Chondrocyte (in vitro differentiated cells): ENCODE data around the gene SNRNP25. TPM values are rescaled to one million over a fixed set of nuclear protein-coding genes. Genes with fewer than 3 reads are reported as not detected.
A peak's percentile ranks its signal among the peaks of the same experiment; 100 is the strongest.

ENCODE experiments used
- DNase-seq: peaks from one replicate; pipeline ENCODE4 v3.0.0; 2021; ENCODE audit warnings: mixed read lengths, low spot score
- H3K27ac Mint-ChIP-seq: one replicate; pipeline ENCODE4 v1.8.0; 2021; ENCODE audit warnings: mild to moderate bottlenecking, moderate library complexity, mixed read lengths; ENCODE audit not compliant: unreplicated experiment
- H3K27me3 Mint-ChIP-seq: 2 replicates; pipeline ENCODE4 v1.8.0; 2021; ENCODE audit warnings: low read depth, mixed read lengths
- H3K36me3 Mint-ChIP-seq: 2 replicates; pipeline ENCODE4 v1.8.0; 2021; ENCODE audit warnings: low read depth, mixed read lengths
- H3K4me1 Mint-ChIP-seq: 2 replicates; pipeline ENCODE4 v1.8.0; 2021; ENCODE audit warnings: low read depth, mild to moderate bottlenecking, mixed read lengths
- H3K4me3 Mint-ChIP-seq: one replicate; pipeline ENCODE4 v1.8.0; 2021; ENCODE audit warnings: mild to moderate bottlenecking, moderate library complexity, mixed read lengths; ENCODE audit not compliant: unreplicated experiment
- H3K9me3 Mint-ChIP-seq: 2 replicates; pipeline ENCODE4 v1.8.0; 2021; ENCODE audit warnings: low read depth, mixed read lengths
- CTCF ChIP-seq: fragments of 200-600 bp; sonication (generic); IDR thresholded peaks from 2 replicates; pipeline ENCODE4 v1.5.0; 2021; ENCODE audit warnings: antibody characterized with exemption, mild to moderate bottlenecking, moderate library complexity
- total RNA-seq: library from RNA; stranded (reverse); gene quantifications from 3 replicates; pipeline ENCODE4 v1.2.1, GENCODE V29; 2021

SNRNP25 gene
- total RNA-seq, 1 donor from 2014 or later = 28.0 TPM

GRCh38 chr16:61879-62281, 8.3 kb downstream of the SNRNP25 start:
- H3K4me3 Mint-ChIP-seq = no peak overlapping the region
- H3K27me3 Mint-ChIP-seq = no peaks in the 10 kb centered on the region
- TF ChIP-seq CTCF = no peak
- peaks cover 32% of the 10 kb centered on the region for H3K36me3 Mint-ChIP-seq
- DNase-seq = peak; percentile 92
- no peak overlapping the region for H3K27ac Mint-ChIP-seq
- peaks cover 8% of the 10 kb centered on the region for H3K4me1 Mint-ChIP-seq
- H3K9me3 Mint-ChIP-seq = no peaks in the 10 kb centered on the region

GRCh38 chr16:62283-62967, 8.8 kb downstream of the SNRNP25 start:
- peaks cover 27% of the 10 kb centered on the region for H3K36me3 Mint-ChIP-seq
- peak; percentile 89 for DNase-seq
- H3K9me3 Mint-ChIP-seq = no peaks in the 10 kb centered on the region
- no peak overlapping the region for H3K27ac Mint-ChIP-seq
- TF ChIP-seq CTCF = no peak
- H3K27me3 Mint-ChIP-seq = no peaks in the 10 kb centered on the region
- no peak overlapping the region for H3K4me3 Mint-ChIP-seq
- H3K4me1 Mint-ChIP-seq = peaks cover 10% of the 10 kb centered on the region

- Mint-ChIP-seq H3K4me1 (peaks cover 15% of the 10 kb centered on the region), H3K9me3 (no peaks in the 10 kb centered on the region), H3K27ac (no peak overlapping the region), H3K36me3 (peaks cover 24% of the 10 kb centered on the region), H3K27me3 (no peaks in the 10 kb centered on the region), H3K4me3 (no peak overlapping the region)
- TF ChIP-seq CTCF = no peak
- DNase-seq = no peak
These were observed 9.4 kb downstream of the SNRNP25 start for GRCh38 chr16:62968-63391.

GRCh38 chr16:63466-63865, 9.8 kb downstream of the SNRNP25 start:
- Mint-ChIP-seq H3K27me3 (no peaks in the 10 kb centered on the region), H3K27ac (no peak overlapping the region), H3K9me3 (no peaks in the 10 kb centered on the region), H3K4me1 (peaks cover 20% of the 10 kb centered on the region), H3K4me3 (no peak overlapping the region), H3K36me3 (peaks cover 19% of the 10 kb centered on the region)
- DNase-seq = peak; percentile 84
- TF ChIP-seq CTCF = no peak

- H3K27me3 Mint-ChIP-seq = no peaks in the 10 kb centered on the region
- no peak overlapping the region for H3K27ac Mint-ChIP-seq
- no peak overlapping the region for H3K4me3 Mint-ChIP-seq
- no peaks in the 10 kb centered on the region for H3K9me3 Mint-ChIP-seq
- peaks cover 26% of the 10 kb centered on the region for H3K4me1 Mint-ChIP-seq
- TF ChIP-seq CTCF = no peak
- peak; percentile 88 for DNase-seq
- H3K36me3 Mint-ChIP-seq = peaks cover 15% of the 10 kb centered on the region
These were observed 10.6 kb downstream of the SNRNP25 start for GRCh38 chr16:63998-64913.
